Parathyroid adenoma (tissue), 2 donors: ENCODE measurements around the gene FOXA2.

Experiments used
- H2AFZ ChIP-seq: fragments of 300-600 bp; sonication (generic); one replicate; pipeline ENCODE4 v1.7.0; 2017; ENCODE audit warnings: antibody characterized with exemption, mild to moderate bottlenecking
- H3K27ac ChIP-seq: fragments of 300-600 bp; sonication (generic); one replicate; pipeline ENCODE4 v1.7.0; 2017
- H3K27me3 ChIP-seq: fragments of 300-600 bp; sonication (generic); one replicate; pipeline ENCODE4 v1.7.0; 2017; ENCODE audit warnings: low read length; ENCODE audit not compliant: control insufficient read depth, insufficient read depth
- H3K36me3 ChIP-seq: fragments of 300-600 bp; sonication (generic); one replicate; pipeline ENCODE4 v1.7.0; 2017; ENCODE audit warnings: low read length; ENCODE audit not compliant: control insufficient read depth, insufficient read depth
- H3K4me1 ChIP-seq: fragments of 300-600 bp; sonication (generic); one replicate; pipeline ENCODE4 v1.7.0; 2017; ENCODE audit warnings: control low read depth
- H3K4me2 ChIP-seq: fragments of 300-600 bp; sonication (generic); one replicate; pipeline ENCODE4 v1.7.0; 2017; ENCODE audit warnings: low read length
- H3K4me3 ChIP-seq: fragments of 300-600 bp; sonication (generic); one replicate; pipeline ENCODE4 v1.7.0; 2017; ENCODE audit warnings: low read depth, low read length
- H3K79me2 ChIP-seq: fragments of 300-600 bp; sonication (generic); one replicate; pipeline ENCODE4 v1.7.0; 2017; ENCODE audit warnings: control low read depth
- H3K9ac ChIP-seq: fragments of 300-600 bp; sonication (generic); one replicate; pipeline ENCODE4 v1.7.0; 2017; ENCODE audit warnings: mild to moderate bottlenecking
- H3K9me3 ChIP-seq: fragments of 300-600 bp; sonication (generic); one replicate; pipeline ENCODE4 v1.7.0; 2017; ENCODE audit warnings: low read length; ENCODE audit not compliant: control insufficient read depth
- TF ChIP-seq, protein P1 (sequence below): fragments of 300-600 bp; sonication (generic); IDR thresholded peaks from one replicate; pipeline ENCODE4 v1.7.0; 2017; ENCODE audit warnings: antibody characterized with exemption, mild to moderate bottlenecking
- donor health status: primary hyperparathyroidism.

The FOXA2 gene

DNA sequence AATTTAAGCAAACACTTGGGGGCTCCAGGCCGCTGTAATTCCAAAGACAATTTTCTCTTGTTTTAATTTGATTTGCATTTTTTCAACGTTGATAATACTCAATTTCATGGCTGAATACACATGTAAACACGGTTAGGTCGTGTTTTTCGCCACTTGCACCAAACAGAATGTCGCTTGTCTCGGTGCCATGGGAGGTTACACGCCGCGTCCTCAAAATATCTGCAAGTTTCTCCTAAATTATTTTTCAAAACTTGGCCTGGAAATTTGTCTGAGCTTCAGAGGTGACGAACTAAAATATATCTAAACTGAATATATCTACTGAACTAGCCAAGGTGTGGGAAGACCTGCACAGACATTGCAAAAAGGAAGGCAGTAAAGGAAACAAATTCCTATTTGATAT, 15.0 kb downstream of the FOXA2 start:
- H3K9ac ChIP-seq = no peak overlapping the region
- H3K79me2 ChIP-seq = no peaks in the 10 kb centered on the region
- no peak overlapping the region for H3K4me2 ChIP-seq
- TF ChIP-seq, protein P1, sequence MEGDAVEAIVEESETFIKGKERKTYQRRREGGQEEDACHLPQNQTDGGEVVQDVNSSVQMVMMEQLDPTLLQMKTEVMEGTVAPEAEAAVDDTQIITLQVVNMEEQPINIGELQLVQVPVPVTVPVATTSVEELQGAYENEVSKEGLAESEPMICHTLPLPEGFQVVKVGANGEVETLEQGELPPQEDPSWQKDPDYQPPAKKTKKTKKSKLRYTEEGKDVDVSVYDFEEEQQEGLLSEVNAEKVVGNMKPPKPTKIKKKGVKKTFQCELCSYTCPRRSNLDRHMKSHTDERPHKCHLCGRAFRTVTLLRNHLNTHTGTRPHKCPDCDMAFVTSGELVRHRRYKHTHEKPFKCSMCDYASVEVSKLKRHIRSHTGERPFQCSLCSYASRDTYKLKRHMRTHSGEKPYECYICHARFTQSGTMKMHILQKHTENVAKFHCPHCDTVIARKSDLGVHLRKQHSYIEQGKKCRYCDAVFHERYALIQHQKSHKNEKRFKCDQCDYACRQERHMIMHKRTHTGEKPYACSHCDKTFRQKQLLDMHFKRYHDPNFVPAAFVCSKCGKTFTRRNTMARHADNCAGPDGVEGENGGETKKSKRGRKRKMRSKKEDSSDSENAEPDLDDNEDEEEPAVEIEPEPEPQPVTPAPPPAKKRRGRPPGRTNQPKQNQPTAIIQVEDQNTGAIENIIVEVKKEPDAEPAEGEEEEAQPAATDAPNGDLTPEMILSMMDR = no peak
- H3K36me3 ChIP-seq = no peaks in the 10 kb centered on the region
- no peak overlapping the region for H3K4me3 ChIP-seq
- no peaks in the 10 kb centered on the region for H3K9me3 ChIP-seq
- H3K27me3 ChIP-seq = peaks cover 21% of the 10 kb centered on the region
- H3K4me1 ChIP-seq = no peaks in the 10 kb centered on the region
- H3K27ac ChIP-seq = no peak overlapping the region
- no peak overlapping the region for H2AFZ ChIP-seq

GRCh38 chr20:22568872-22569344, 15.5 kb downstream of the FOXA2 start:
- Histone ChIP-seq H3K79me2 (no peaks in the 10 kb centered on the region), H3K36me3 (no peaks in the 10 kb centered on the region), H3K4me1 (no peaks in the 10 kb centered on the region), H3K4me3 (no peak overlapping the region), H3K4me2 (no peak overlapping the region), H3K27ac (no peak overlapping the region), H3K27me3 (peaks cover 21% of the 10 kb centered on the region), H2AFZ (no peak overlapping the region), H3K9ac (no peak overlapping the region), H3K9me3 (no peaks in the 10 kb centered on the region)
- TF ChIP-seq, protein P1 = no peak

DNA sequence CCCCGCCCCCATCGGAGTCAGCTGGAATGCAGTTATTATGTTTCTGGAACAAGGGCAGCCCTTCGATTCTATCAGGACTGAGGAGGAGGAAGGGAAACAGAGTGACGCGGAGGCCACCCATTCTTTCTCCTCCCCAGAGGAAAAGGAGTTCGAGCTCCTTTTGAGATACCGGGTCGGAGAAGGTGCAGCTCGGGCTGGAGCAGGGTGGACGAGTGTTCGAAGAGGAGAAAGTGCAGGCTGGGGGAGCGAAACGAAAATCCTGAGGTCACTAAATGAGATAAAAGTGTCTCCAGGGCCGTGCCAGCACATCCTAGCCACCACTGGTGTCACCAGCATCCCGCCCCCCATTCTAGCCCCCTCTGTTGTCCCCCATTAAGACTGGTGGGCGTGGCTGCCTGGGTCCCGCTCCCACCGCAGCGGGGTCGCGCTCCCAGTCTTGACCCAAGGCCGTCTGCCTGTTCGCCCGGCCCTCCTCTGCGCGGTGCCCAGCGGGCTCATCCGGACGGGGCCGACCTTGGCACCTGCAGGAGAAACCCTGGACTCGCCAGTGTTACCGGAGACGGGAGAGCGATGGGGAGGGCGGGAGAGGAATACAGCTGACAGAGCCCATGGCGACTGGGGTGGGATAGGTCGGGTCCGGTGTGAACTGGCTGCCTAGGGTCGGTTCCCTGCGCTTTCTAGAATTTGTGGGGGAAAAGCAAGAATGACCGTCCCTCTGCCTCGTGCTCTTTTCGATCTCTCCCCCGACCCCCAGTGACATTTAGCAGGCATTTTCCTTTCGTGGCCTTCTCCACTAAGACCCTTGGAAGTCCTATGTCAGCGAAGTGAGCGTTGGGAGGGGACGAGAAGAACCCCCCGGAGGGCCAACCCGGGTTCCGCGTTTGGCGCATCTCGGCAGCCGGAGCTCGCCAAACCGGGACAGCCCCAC, 16.2 kb downstream of the FOXA2 start:
- Histone ChIP-seq H3K9ac (no peak overlapping the region), H3K27ac (no peak overlapping the region)

GRCh38 chr20:22566876-22567658, 17.3 kb downstream of the FOXA2 start:
- Histone ChIP-seq H3K9me3 (no peaks in the 10 kb centered on the region), H3K4me2 (no peak overlapping the region), H3K9ac (no peak overlapping the region), H3K4me3 (no peak overlapping the region), H3K79me2 (no peaks in the 10 kb centered on the region), H3K4me1 (no peaks in the 10 kb centered on the region), H3K27me3 (peaks cover 21% of the 10 kb centered on the region), H2AFZ (no peak overlapping the region), H3K36me3 (no peaks in the 10 kb centered on the region), H3K27ac (no peak overlapping the region)
- TF ChIP-seq, protein P1 = no peak

More for the DNA sequence above, 16.2 kb downstream of the FOXA2 start:
- H3K4me3 ChIP-seq = no peak overlapping the region
- H3K27me3 ChIP-seq = peaks cover 21% of the 10 kb centered on the region
- H3K36me3 ChIP-seq = no peaks in the 10 kb centered on the region
- no peak overlapping the region for H3K4me2 ChIP-seq
- H3K9me3 ChIP-seq = no peaks in the 10 kb centered on the region
- TF ChIP-seq, protein P1 = no peak
- H3K79me2 ChIP-seq = no peaks in the 10 kb centered on the region
- no peak overlapping the region for H2AFZ ChIP-seq
- no peaks in the 10 kb centered on the region for H3K4me1 ChIP-seq
